Psoas muscle (tissue), 8 donors: Measurements from ENCODE around the gene SYT14. TPM values are rescaled to one million over a fixed set of nuclear protein-coding genes. Genes with fewer than 3 reads are reported as not detected.

Experiments
- ATAC-seq, 4 donors: fragments of 200-7000 bp; cut with Tn5 transposase; one replicate each; pipeline ENCODE4 v1.9.1; 2020; ENCODE audit warnings: moderate library complexity in 3 of 4, mild to moderate bottlenecking in 2 of 4
- DNase-seq, 2 donors: peaks; one replicate each; pipeline ENCODE4 v3.0.0-alpha.2; 2020
- H3K27ac ChIP-seq: fragments of 200-600 bp; one replicate; pipeline ENCODE4 v1.8.0; 2022
- H3K27me3 ChIP-seq, 3 donors: fragments of 200-600 bp in 1 of 3; one replicate each; pipeline versions ENCODE4 v1.6.1 to v1.8.0; 2013 to 2022; ENCODE audit warnings: low read length in 2 of 3, mild to moderate bottlenecking in 2 of 3, moderate library complexity in 1 of 3; ENCODE audit not compliant: insufficient read depth in 3 of 3
- H3K36me3 ChIP-seq, 2 donors: fragments of 200-600 bp in 1 of 2; one replicate each; pipeline versions ENCODE4 v1.6.1 to v1.8.0; 2013 to 2022; ENCODE audit warnings: low read depth in 1 of 2, mild to moderate bottlenecking in 1 of 2, moderate library complexity in 1 of 2; ENCODE audit not compliant: insufficient read depth in 1 of 2
- H3K4me1 ChIP-seq: fragments of 200-600 bp; one replicate; pipeline ENCODE4 v1.8.0; 2022
- H3K4me3 ChIP-seq: fragments of 200-600 bp; one replicate; pipeline ENCODE4 v1.8.0; 2022; ENCODE audit warnings: mild to moderate bottlenecking
- H3K9me3 ChIP-seq: fragments of 200-600 bp; one replicate; pipeline ENCODE4 v1.8.0; 2022
- CTCF ChIP-seq: fragments of 200-600 bp; IDR thresholded peaks from one replicate; pipeline ENCODE4 v1.8.0; 2022; ENCODE audit warnings: antibody characterized with exemption
- WGBS, 3 donors: extraction: QIAGEN DNeasy Blood & Tissue Kit; methylation state at CpG; one replicate each; pipeline versions ENCODE4 v1.1.6 to v1.1.7; 2013; 5-methylcytosine and 5-hydroxymethylcytosine counted together
- intact Hi-C, 2 donors: fragments of 100-400 bp; cut with DNase I; formaldehyde crosslinking; loops; one replicate each; pipeline versions ENCODE4 v1.11.0 to v1.14.2; 2022
- polyA plus RNA-seq, 3 donors: library from polyadenylated mRNA; stranded (reverse); fragments of 200-250 nt; gene quantifications; one replicate each; pipeline ENCODE4 v1.2.3, GENCODE V29; 2013
- total RNA-seq, 4 donors: library from RNA; stranded (reverse); fragmentation: NEBNext Ultra II Directional in 2 of 4; extraction: Animal tissue kit (Norgen Biotek cat#: 25700) in 2 of 4; gene quantifications; one replicate each; pipeline versions ENCODE4 v1.2.1 to v1.2.4, GENCODE V29; 2021 to 2023
- donor health status: healthy with polysubstance abuse.
- donor health status: DM: no; HTN: no; CAD: no; lungs with moderate emphysema.
- donor health status: Bipolar disorder and iron deficiency.
- donor health status: healthy.
- donor health status: DM: yes; HTN: yes; CAD: no.
- donor health status: DM: no; HTN: no; CAD: no.
- donor health status: DM: no; HTN: no; CAD: no.
- donor health status: DM: yes; HTN: yes; CAD: no.

SYT14 gene
- total and polyA plus RNA-seq, 7 donors, result under 0.01 to 0.18 (median 0.04) TPM; not detected in 3

DNA sequence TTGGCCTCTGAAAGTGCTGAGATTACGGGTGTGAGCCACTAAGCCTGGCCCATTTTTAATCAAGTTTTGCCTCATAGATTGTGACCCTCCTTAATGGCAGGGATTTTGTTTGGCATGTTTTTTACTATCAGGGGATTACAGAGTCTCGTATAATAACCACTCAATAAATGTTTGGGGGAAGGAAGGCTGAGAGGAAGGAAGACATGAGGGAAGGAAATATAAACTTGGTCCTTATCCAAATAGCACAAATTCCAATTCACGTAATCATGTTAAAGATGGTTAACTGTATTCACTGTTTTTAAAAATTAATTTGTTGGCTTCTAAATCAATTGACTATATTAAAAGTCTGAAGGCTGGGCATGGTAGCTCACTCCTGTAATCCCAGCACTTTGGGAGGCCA is 263.7 kb downstream of the SYT14 start:
- Histone ChIP-seq H3K27ac (no peak overlapping the region), H3K27me3 (peaks cover 0 to 5% (median 0%) of the 10 kb centered on the region in 3 donors), H3K36me3 (no peaks in the 10 kb centered on the region), H3K9me3 (no peaks in the 10 kb centered on the region), H3K4me3 (no peak overlapping the region), H3K4me1 (no peaks in the 10 kb centered on the region)
- WGBS, 3 donors, result 50 to 56% (median 54%) methylated on average over 3 of the region's 3 CpGs
- DNase-seq (no peak), ATAC-seq (no peak)
- intact Hi-C loops, result no loop called here
- no peak for TF ChIP-seq CTCF

- no peaks in the 10 kb centered on the region for H3K4me1 ChIP-seq
- no peak overlapping the region for H3K27ac ChIP-seq
- TF ChIP-seq CTCF, result no peak
- no peak for ATAC-seq
- H3K27me3 ChIP-seq, result no peaks in the 10 kb centered on the region
- 71 to 84% (median 75%) methylated on average over 2 of the region's 2 CpGs for WGBS, 3 donors
- intact Hi-C loops, result no loop called here
- no peaks in the 10 kb centered on the region for H3K36me3 ChIP-seq
- DNase-seq, result no peak
- H3K9me3 ChIP-seq, result no peaks in the 10 kb centered on the region
- no peak overlapping the region for H3K4me3 ChIP-seq
These were observed 269.8 kb downstream of the SYT14 start for GRCh38 chr1:210207597-210208450.

GRCh38 chr1:210213335-210213734 is 275.3 kb downstream of the SYT14 start:
- Histone ChIP-seq H3K36me3 (no peaks in the 10 kb centered on the region), H3K27me3 (peaks cover 0 to 4% (median 0%) of the 10 kb centered on the region in 3 donors), H3K4me1 (no peaks in the 10 kb centered on the region), H3K4me3 (no peak overlapping the region), H3K9me3 (no peaks in the 10 kb centered on the region), H3K27ac (no peak overlapping the region)
- ATAC-seq, result no peak
- no peak for DNase-seq
- no peak for TF ChIP-seq CTCF
- intact Hi-C loops, result no loop called here
- WGBS, 3 donors, result 61 to 68% (median 65%) methylated on average over 8 of the region's 8 CpGs

DNA sequence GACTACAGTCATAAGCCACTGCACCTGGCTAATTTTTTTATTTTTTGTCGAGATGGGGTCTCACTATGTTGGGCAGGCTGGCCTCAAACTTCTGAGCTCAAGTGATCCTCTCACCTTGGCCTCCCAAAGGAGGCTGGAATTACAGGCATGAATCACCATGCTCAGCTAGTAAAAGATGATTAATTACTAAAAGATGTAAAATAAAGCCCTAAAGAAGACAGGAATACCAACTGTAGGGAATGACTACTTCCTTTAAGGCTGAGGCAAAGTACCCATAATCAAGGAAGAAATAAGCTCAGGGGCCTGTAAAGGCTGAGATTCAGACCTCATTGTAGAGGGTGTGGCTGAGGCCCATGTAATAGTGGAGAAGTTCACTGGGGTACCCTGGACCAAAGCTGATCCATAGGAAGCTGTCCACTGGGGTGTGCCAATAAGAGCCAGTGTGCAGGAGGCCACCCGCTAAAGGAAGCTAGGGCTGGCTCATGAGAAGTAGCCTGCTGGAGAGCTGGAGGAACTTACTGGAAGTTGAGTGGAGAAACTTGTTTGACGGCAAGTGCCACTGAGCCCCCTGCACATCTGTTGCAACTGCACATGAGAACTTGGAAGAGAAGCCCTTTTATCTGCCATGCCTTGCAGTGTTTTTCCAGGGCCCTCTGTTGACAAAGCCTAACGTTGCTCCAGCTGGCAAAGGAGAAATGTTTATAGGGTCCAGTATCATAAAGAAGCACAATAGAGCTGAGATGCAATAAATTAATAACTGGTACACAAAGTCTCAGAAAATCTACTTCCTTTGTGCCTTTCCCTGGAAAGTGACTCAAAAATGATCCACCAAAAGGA is 276.8 kb downstream of the SYT14 start:
- TF ChIP-seq CTCF, result no peak
- no peak overlapping the region for H3K27ac ChIP-seq
- no peaks in the 10 kb centered on the region for H3K4me1 ChIP-seq
- no peaks in the 10 kb centered on the region for H3K36me3 ChIP-seq
- DNase-seq (no peak), ATAC-seq (no peak)
- intact Hi-C loops, result no loop called here
- H3K9me3 ChIP-seq, result no peaks in the 10 kb centered on the region
- no peak overlapping the region for H3K4me3 ChIP-seq
- H3K27me3 ChIP-seq, result peaks cover 0 to 4% (median 0%) of the 10 kb centered on the region in 3 donors
- 61 to 65% (median 61%) methylated on average over 4 of the region's 4 CpGs for WGBS, 3 donors
